Mesothelial cell of epicardium (in vitro differentiated cells): Measurements from ENCODE around the gene SLC43A2. TPM values are rescaled to one million over a fixed set of nuclear protein-coding genes. Genes with fewer than 3 reads are reported as not detected.
"Not testable (repeated sequence)": the region's sequence is repeated elsewhere in the genome, so short reads cannot be mapped to it uniquely, and the experiment has no call there.

Experiments
- DNase-seq, 2 experiments: peaks; one replicate each; pipeline ENCODE4 v3.0.0; 2021; ENCODE audit warnings: low spot score in 2 of 2; ENCODE audit not compliant: unreplicated experiment in 2 of 2
- H3K27ac Mint-ChIP-seq: 2 replicates; pipeline ENCODE4 v1.8.0; 2021; ENCODE audit warnings: mixed read lengths
- H3K27me3 Mint-ChIP-seq: 2 replicates; pipeline ENCODE4 v1.8.0; 2021; ENCODE audit warnings: low read depth, mixed read lengths
- H3K36me3 Mint-ChIP-seq: 2 replicates; pipeline ENCODE4 v1.8.0; 2021; ENCODE audit warnings: mixed read lengths
- H3K4me1 Mint-ChIP-seq: 2 replicates; pipeline ENCODE4 v1.8.0; 2021; ENCODE audit warnings: mixed read lengths
- H3K4me3 Mint-ChIP-seq: 2 replicates; pipeline ENCODE4 v1.8.0; 2021; ENCODE audit warnings: mild to moderate bottlenecking, moderate library complexity, mixed read lengths
- H3K9me3 Mint-ChIP-seq: 2 replicates; pipeline ENCODE4 v1.8.0; 2021; ENCODE audit warnings: mixed read lengths
- total RNA-seq: library from RNA; stranded (reverse); gene quantifications from 3 replicates; pipeline ENCODE4 v1.2.1, GENCODE V29; 2021
- TF ChIP-seq, protein P1 (sequence below): fragments of 200-600 bp; sonication (generic); IDR thresholded peaks from one replicate; pipeline ENCODE4 v1.5.0; 2021; ENCODE audit warnings: antibody characterized with exemption; ENCODE audit not compliant: unreplicated experiment

The SLC43A2 gene
- total RNA-seq = 12.4 to 13.3 TPM (median 12.4 TPM) in 3 replicates

DNA sequence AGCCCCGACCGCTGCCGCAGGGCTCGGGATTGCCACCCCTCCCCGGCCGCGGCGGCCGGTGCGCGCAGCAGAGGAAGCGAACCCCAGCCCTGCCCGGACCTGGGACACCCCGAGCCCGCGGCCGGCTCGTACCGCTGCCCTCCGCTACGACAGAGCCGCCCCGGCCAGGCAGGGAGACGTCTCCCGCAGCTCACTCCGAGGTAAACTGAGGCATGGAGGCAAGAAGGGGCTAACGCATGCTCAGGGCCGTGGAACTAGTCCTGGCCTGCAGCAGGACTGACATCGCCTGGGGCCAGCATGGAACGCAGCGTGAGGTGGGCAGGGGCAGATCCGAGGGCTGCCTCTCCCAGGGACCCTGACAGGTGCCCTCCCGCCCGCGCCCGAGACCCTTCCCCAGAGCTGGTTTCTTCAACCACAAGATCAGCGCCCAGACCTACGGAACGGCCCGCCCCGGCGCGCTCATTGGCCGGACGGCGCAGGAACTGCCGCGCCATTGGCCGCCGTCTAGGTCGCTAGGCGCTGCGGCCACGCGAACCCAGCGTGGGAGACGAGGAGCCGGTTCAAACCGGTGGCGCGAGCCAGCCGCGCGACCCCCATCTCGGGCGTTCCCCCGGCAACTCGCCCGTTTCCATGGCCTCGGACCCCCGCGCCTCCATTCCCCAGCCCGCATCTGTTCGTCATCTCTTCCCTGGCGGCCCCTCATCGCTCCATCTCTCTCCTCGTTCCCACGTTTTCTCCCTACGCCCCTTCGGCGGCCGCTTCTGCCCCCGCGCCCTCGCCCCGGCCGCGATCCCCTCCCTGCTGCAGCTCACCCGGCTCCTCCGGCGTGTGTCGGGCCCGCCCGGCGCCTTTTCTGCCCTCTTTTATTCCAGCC, at the start of gene SLC43A2:
TSS of gene SLC43A2 (minus strand) at position 853 of the 874 bp plus-strand sequence. CDS start 960 bp downstream, outside the sequence.
- Mint-ChIP-seq H3K4me3 (peak within 1 kb of the TSS; percentile 81), H3K27ac (peak within 1 kb of the TSS; percentile 79), H3K36me3 (peaks cover 3% of the 10 kb centered on the region), H3K27me3 (peaks cover 35% of the 10 kb centered on the region), H3K4me1 (peaks cover 9% of the 10 kb centered on the region), H3K9me3 (no peaks in the 10 kb centered on the region)
- TF ChIP-seq, protein P1, sequence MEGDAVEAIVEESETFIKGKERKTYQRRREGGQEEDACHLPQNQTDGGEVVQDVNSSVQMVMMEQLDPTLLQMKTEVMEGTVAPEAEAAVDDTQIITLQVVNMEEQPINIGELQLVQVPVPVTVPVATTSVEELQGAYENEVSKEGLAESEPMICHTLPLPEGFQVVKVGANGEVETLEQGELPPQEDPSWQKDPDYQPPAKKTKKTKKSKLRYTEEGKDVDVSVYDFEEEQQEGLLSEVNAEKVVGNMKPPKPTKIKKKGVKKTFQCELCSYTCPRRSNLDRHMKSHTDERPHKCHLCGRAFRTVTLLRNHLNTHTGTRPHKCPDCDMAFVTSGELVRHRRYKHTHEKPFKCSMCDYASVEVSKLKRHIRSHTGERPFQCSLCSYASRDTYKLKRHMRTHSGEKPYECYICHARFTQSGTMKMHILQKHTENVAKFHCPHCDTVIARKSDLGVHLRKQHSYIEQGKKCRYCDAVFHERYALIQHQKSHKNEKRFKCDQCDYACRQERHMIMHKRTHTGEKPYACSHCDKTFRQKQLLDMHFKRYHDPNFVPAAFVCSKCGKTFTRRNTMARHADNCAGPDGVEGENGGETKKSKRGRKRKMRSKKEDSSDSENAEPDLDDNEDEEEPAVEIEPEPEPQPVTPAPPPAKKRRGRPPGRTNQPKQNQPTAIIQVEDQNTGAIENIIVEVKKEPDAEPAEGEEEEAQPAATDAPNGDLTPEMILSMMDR = no peak
- peak; percentile 63 to 80 for DNase-seq

DNA sequence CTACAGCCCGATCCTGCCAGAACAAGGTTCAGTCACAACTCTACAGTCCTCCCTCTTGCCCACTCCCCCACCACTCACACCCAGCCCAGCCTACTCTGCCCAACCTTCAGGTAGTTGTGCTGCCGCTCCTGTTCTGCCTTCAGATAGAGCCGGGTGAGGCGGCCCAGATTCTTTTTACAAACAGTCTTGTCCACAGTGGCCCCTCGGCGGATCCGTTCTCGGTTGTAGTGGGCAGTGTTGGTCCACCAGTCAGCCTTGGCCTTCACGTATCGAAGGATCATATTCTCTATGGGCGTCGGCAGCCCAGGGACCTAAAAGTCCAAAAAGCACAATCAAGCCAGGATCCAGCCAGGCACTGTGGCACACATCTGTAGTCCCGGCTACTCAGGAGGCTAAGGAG, 47.8 kb upstream of the SLC43A2 start:
- TF ChIP-seq, protein P1 = no peak
- Mint-ChIP-seq H3K4me1 (no peaks in the 10 kb centered on the region), H3K27me3 (no peaks in the 10 kb centered on the region), H3K9me3 (no peaks in the 10 kb centered on the region), H3K36me3 (peaks cover 68% of the 10 kb centered on the region), H3K4me3 (no peak overlapping the region), H3K27ac (no peak overlapping the region)
- DNase-seq = no peak

DNA sequence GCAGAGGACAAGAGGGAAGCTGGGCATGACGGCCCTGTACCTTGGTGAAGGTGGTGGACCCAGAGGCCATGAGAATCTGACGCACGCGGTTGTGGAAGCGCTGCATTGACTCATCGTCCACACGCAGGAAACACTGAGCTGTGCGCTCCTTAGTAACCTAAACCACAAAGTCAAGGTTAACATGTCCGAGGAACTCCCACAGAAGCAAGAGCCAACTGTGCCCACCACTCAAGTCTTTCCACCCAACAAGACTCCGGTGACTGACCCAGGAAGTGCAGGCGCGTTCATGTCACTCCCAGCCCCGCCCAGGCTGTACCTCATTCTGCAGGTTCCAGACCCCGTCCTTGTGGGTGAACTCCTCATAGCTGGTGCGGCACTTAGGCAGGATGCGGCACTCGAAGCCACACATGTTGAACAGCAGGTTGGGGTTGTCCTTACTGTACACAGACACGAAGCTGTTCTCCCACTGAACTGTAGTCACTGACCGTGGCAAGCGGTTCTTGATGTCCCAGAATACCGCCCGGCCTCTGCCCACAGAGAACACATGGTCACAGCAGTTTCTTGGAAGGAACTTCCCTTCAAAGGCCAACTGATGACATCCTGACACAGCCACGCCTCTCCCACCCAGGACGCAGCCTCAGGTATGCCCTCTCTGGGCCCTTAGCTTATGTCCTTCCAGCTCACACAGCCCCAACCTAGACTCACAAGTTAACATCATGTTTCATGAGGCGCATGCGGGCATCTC, 44.6 kb upstream of the SLC43A2 start:
- Mint-ChIP-seq H3K9me3 (no peaks in the 10 kb centered on the region), H3K4me1 (no peaks in the 10 kb centered on the region), H3K27ac (no peak overlapping the region), H3K27me3 (no peaks in the 10 kb centered on the region), H3K4me3 (no peak overlapping the region), H3K36me3 (peaks cover 64% of the 10 kb centered on the region)
- TF ChIP-seq, protein P1 = no peak
- DNase-seq = no peak

DNA sequence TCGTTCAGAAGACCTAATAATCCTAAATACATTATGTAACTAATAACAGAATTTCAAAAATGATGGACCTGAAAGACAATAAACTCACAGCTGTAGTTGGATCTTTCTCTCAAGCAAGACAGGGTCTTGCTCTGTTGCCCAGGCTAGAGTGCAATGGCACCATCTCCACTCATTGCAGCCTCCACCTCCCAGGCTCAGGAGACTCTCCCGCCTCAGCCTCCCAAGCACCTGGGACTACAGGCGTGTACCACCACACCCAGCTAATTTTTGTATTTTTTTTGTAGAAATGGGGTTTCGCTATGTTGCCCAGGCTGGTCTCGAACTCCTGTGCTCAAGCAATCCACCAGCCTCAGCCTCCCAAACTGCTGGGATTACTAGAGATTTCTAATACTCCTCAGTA, 35.3 kb upstream of the SLC43A2 start:
- H3K27ac Mint-ChIP-seq, H3K27me3 Mint-ChIP-seq, H3K9me3 Mint-ChIP-seq, DNase-seq, H3K4me1 Mint-ChIP-seq, H3K4me3 Mint-ChIP-seq: not testable (repeated sequence)
- peaks cover 50% of the 10 kb centered on the region for H3K36me3 Mint-ChIP-seq

DNA sequence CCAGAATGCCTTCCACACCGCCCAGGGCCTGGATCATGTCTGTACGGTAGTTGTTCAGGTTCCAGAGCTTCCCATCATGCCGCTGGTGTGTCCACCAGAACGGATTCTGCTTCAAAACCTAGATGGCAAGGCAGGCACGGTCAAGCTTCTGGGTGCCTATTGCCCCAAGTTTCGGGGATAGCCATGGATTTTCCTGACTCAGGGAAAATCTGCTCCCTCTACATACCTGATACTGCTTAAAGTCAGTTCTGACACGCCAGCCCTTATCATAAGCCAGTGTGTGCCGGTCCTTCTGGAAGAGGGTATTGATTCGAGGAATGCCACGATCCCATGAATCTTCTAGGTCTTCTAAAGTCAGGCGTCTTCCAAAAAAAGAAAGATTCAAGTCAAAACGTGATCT, 32.4 kb upstream of the SLC43A2 start:
- peaks cover 57% of the 10 kb centered on the region for H3K36me3 Mint-ChIP-seq
- no peak overlapping the region for H3K4me3 Mint-ChIP-seq
- TF ChIP-seq, protein P1 = no peak
- no peak for DNase-seq
- no peaks in the 10 kb centered on the region for H3K9me3 Mint-ChIP-seq
- H3K4me1 Mint-ChIP-seq = no peaks in the 10 kb centered on the region
- H3K27me3 Mint-ChIP-seq = no peaks in the 10 kb centered on the region
- no peak overlapping the region for H3K27ac Mint-ChIP-seq

DNA sequence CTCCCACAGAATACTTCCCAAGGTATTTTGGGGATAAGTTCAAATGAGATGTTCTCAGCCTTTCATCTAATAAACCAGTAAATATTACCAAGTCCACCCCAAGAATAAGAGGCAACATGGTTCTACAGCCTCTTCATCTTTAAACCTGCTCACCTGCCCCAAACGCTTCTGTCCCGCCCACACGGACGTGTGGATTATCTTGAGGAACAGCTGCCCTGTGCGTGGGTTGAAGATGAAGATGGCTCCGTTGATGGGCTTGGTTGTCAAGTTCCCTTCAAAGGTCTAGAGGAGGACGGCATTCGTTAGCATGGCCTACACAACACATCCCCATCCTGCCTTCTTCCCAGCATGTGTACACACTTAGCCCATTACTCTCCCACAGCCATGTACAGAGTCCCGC, 29.5 kb upstream of the SLC43A2 start:
- no peak for DNase-seq
- Mint-ChIP-seq H3K36me3 (peaks cover 70% of the 10 kb centered on the region), H3K4me1 (no peaks in the 10 kb centered on the region)

More for the DNA sequence above, 29.5 kb upstream of the SLC43A2 start:
- H3K27me3 Mint-ChIP-seq = no peaks in the 10 kb centered on the region
- TF ChIP-seq, protein P1 = no peak
- no peak overlapping the region for H3K27ac Mint-ChIP-seq
- H3K4me3 Mint-ChIP-seq = no peak overlapping the region
- H3K9me3 Mint-ChIP-seq = no peaks in the 10 kb centered on the region
